Right lobe of liver (tissue), 4 donors: ENCODE measurements around the gene METTL17.

ENCODE experiments used
- CTCF ChIP-seq, 4 donors: fragments of 200-600 bp in 3 of 4; fragments of 450-650 bp in 1 of 4; IDR thresholded peaks; one replicate each; pipeline versions ENCODE4 v1.5.1 to v1.8.0; 2016 to 2022; ENCODE audit warnings: antibody characterized with exemption in 4 of 4, mild to moderate bottlenecking in 2 of 4
- POLR2A ChIP-seq: fragments of 450-650 bp; IDR thresholded peaks from one replicate; pipeline ENCODE4 v1.6.1; 2017; ENCODE audit warnings: antibody characterized with exemption, mild to moderate bottlenecking
- donor health status: DM: no; HTN: no; CAD: no.
- donor health status: DM: no; HTN: no; CAD: no.
- donor health status: DM: no; HTN: yes; CAD: no.

- TF ChIP-seq CTCF (IDR thresholded peaks at IDR 0.05) (no peak), POLR2A (no peak)
These were observed 9.0 kb downstream of the METTL17 start, which contains the start of gene SLC39A2 for GRCh38 chr14:20998674-20999366.
